NCI-H345 treated with DMSO at 0.1 percent for 48 hours (cell line): ENCODE measurements around the gene CUX1.
"Not testable (repeated sequence)": the region's sequence is repeated elsewhere in the genome, so short reads cannot be mapped to it uniquely, and the experiment has no call there.

Experiments used
- DNase-seq: peaks from one replicate; lab custom pipeline; 2025; ENCODE audit not compliant: unreplicated experiment; lab: John Stamatoyannopoulos, UW

CUX1 gene

DNA sequence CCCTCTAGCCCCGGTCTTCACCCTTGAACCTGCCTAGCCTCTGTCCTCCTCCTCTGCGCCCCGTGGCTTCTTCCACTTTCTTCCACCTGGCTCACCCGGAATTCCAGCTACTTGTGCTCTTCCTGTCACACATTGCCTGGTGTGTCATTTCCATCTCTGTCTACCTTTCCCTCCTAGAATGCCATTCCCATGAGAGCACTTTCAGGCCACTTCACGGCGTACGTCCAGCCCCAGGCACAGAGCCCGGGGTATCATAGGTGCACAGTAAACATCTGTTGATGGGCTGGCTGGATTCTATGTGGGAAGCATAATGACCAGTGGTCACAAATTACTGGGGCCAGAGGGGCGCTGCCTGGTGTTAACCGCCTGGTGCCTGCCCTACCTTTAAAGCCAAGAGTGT lies 161.3 kb downstream of the CUX1 start:
- DNase-seq, result no peak

GRCh38 chr7:101983147-101983811 lies 165.9 kb downstream of the CUX1 start:
- no peak for DNase-seq

DNA sequence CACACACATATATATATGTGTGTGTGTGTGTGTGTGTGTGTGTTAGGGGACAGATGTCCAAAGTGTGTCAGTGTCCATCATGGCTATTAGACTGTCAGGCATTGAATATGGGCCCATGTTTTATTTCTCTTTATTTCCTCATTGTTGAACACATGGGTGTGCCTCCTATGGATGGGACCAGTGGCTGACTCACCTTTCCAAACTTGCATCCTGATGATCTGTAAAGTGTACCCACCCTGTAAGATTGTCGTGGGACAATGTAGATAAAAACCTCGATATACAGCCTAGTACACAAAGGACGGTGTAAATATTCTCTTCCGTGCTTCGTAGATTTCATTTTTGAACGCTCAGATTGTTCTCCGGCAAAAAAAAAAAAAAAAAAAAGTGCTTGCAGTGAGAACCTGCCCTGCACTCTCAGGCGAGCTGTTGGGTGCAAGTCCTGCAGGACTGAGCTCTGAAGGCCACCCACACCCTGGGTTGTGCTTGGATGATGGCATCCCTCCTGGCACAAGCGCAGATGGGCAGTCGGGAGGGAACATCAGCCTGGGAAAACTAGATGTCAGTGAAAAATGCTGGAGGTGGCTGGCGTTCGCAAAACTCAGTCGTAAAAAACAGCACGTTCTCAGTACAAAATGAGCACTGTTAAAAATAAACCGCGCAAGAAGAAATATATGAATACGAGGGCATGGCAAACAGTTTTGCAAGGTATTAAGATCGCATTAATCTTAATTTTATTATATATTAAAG lies 166.9 kb downstream of the CUX1 start:
- DNase-seq, result no peak

- DNase-seq, result no peak
These were observed 167.9 kb downstream of the CUX1 start for GRCh38 chr7:101985057-101985902.

- DNase-seq, result no peak
These were observed 168.7 kb downstream of the CUX1 start for GRCh38 chr7:101985903-101986734.

DNA sequence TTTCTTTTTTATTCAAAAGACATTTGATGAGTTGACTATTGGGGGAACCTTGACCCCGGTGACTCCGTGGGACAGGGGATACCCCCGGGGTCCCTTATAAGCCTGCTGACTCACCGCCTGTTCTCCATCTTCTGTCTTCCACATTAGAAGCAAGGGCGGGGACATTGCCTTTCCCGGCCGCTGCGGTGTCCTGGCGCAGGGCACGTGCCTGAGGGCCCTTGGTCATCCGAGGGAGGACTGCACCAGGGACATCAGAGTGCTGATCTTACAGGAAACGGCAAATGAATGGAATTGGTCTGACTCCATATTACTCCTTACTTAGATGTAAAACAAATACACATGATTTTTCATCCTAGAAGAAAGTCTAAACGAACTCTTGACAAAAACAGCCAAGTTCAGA lies 170.1 kb downstream of the CUX1 start:
- DNase-seq, result no peak

GRCh38 chr7:101988060-101988459 lies 170.6 kb downstream of the CUX1 start:
- DNase-seq, result not testable (repeated sequence)

- DNase-seq, result no peak
These were observed 171.1 kb downstream of the CUX1 start for GRCh38 chr7:101988513-101988912.

DNA sequence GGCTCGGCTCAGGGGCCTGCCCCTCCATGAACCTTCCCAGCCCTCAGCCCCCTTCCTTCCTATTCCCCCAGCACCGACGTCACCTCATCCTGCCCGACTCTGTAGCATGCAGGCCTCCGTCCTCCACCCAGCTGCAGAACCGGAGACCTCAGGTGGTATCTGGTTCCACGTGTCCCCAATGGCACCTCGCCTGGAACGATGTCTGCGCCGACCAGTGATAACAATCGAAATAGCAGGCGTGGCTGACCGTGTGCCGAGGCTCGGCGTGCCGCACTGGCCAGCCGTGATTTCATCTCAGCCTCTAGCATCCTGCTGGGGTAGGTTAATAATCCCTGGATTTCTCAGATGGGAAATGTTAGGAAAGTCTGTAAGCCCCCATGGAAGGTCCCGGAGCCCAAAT lies 171.7 kb downstream of the CUX1 start:
- DNase-seq, result no peak

- no peak for DNase-seq
These were observed 173.5 kb downstream of the CUX1 start for GRCh38 chr7:101990811-101991418.

DNA sequence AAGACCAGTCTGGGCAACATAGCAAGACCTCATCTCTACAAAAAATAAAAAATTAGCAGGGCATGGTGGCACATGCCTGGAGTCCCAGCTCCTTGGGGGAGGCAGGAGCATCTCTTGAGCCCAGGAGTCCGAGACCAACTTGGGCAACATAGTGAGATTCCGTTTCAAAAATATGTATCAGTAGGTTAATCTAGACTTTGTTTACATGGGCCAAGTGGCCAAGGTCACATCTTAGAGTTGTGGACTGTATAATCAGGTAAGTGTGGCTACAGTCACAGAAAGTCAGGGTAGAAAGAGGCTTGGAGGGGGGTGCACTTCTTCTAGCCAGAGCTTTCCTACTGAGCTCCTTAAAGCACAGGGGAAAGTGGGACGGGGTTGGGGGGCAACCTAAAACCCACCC lies 174.4 kb downstream of the CUX1 start:
- no peak for DNase-seq

DNA sequence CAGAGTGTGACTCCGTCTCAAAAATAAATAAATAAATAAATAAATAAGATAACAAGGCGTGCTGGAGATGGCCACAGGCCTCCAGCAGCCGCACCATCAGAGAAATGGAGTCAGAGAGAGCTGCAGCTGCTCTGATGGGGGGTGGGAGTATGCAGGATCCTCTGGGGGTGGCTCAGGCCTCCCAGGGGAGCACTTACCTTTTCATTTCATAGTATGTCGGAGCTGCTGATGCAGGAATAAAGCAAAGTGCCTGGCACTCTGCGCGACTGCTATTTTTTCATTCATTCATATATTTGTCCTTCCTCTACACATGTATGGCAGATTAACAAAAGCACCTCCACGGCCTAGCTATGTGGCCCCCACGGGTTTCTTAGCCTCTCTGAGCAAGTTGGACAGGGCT lies 175.9 kb downstream of the CUX1 start:
- DNase-seq, result peak; percentile 13

DNA sequence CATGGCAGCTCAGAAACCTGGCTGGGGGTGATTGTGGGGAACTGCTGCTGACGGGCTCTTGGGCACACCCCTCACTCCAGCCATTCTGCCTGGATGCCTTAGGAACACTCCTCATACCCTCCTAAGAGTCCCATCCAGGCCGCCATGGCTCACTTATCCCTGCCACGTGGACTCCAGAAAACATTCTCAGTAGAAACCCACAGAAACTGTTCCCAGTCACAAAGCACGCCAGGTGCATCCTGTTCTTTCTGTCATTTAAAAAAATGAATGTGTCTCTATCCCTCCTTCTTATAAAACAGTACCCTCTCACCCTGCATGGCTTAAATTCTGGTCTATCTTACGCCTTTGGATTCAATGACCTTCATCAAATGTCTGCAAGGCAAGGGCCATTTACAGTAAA lies 177.7 kb downstream of the CUX1 start:
- no peak for DNase-seq

DNA sequence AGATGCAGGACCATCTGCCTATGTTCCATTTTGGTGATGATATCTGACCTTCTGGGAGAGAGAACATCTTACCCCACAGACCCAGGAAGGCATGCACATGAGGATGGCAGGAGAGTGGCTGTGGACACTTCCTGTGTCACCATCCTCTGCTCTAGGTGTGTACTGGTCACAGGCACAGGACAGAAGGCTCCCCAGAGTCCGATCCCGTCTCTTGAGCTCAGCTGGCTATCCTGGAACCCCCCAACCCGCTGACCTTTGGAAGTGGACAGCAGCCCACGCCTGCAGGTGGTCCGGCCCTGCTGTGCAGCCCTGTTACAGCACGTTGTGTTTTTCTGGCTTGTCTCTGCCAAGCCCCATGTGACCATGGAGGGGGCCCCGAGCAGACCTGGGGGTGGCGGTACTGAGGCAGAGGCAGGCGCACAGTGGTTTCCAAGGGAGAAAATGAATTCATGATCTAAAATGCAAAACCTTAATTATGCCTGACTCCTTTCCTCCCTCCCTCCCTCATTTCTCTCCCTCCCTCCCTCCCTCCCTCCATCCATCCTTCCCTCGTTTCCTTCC lies 178.8 kb downstream of the CUX1 start:
- DNase-seq, result no peak

GRCh38 chr7:101996876-101997275 lies 179.4 kb downstream of the CUX1 start:
- no peak for DNase-seq

DNA sequence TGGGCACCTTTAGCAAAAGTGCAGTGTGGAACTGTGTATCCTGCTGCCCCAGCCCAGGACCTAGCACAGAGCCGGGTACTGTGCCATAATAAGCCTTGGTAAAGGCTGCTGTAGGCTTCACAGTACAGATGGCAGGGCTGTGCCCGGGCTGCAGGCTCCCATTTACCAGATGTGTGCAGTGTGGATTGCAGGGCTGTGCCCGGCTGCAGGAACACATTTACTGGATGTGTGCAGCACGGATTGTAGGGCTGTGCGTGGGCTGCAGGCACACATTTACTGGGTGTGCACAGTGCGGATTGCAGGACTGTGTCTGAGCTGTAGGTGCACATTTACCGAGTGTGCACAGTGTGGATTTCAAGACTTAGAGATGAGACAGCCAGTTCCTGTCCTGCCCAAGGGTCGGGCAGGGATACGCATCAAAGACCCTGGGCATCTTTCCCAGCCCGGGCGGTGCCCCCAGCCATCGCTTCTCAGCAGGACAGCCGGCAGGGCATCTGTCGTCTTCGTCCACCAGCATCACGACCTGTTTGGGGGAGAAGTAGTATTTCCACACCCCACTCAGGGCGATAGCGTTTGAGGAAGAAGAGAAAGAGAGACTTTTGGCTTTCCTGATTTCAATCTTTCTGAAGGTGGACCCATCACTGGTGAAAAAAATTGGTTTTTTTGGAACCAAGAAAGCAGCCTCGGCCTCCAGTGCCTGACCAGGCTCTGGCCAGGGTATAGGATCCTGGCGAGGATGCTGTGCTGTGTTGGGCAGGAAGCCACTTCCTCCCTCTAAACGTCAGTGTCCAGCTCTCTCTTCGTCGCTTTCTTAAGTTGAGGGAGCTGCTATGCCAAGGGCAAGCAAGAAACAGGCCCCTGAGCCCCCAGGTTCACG lies 180.8 kb downstream of the CUX1 start:
- DNase-seq, result no peak

GRCh38 chr7:101998906-101999240 lies 181.4 kb downstream of the CUX1 start:
- DNase-seq, result no peak

DNA sequence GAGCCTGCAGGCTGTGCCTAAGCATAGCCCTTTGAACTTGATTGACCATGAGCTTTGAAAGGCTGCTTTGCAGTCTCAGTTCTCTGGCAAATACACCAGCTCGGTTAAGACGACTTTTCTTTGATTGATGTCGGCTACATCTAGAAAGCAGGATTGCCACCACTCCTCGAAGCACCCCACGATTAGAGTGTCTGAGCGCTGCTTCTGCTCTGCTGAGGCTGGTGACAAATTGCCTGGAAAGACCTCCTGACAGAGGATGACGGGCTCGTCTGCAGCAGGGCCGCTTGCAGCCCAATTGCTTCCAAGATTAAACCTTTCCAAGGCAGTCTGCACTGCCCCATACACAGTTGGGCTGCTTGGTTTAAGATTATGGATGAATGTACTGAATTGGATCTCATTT lies 182.0 kb downstream of the CUX1 start:
- DNase-seq, result no peak

DNA sequence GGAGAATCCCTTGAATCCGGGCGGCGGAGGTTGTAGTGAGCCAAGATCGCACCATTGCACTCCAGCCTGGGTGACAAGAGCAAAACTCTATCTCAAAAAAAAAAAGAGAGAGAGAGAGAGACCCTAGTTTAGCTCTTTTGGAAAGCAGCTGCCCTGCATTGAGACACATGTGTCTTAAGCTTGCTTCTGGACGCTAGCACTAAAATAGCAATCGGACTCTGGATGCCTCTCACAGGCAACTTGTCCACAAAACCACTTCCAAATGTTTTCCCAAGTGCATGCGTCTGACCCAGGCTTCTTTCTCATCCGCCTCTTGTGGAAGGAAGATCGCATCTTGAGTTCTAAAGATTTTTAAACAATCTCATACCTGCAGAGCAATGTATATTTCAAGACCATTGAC lies 182.7 kb downstream of the CUX1 start:
- DNase-seq, result no peak
